IPS DF 6.9 (cell line): ENCODE measurements around the gene IKZF3.
"Not testable (repeated sequence)": the region's sequence is repeated elsewhere in the genome, so short reads cannot be mapped to it uniquely, and the experiment has no call there.

Experiments used
- DNase-seq: peaks from one replicate; pipeline ENCODE4 v3.0.0-alpha.2; 2013; ENCODE audit warnings: low read depth, low spot score
- H3K27ac ChIP-seq: one replicate; pipeline ENCODE4 v1.5.1; 2013; ENCODE audit warnings: low read length, control low read depth
- H3K27me3 ChIP-seq: 2 replicates; pipeline ENCODE4 v1.6.1; 2013; ENCODE audit warnings: mild to moderate bottlenecking, low read length; ENCODE audit not compliant: control insufficient read depth, insufficient read depth
- H3K36me3 ChIP-seq: 2 replicates; pipeline ENCODE4 v1.6.1; 2013; ENCODE audit warnings: low read length; ENCODE audit not compliant: control insufficient read depth, insufficient read depth
- H3K4me1 ChIP-seq: 2 replicates; pipeline ENCODE4 v1.6.1; 2013; ENCODE audit warnings: low read length; ENCODE audit not compliant: control insufficient read depth, insufficient read depth
- H3K4me3 ChIP-seq: 2 replicates; pipeline ENCODE4 v1.5.1; 2013; ENCODE audit warnings: mild to moderate bottlenecking, low read length
- H3K9me3 ChIP-seq: 2 replicates; pipeline ENCODE4 v1.6.1; 2013; ENCODE audit warnings: low read length, inconsistent platforms; ENCODE audit not compliant: control insufficient read depth, insufficient read depth
- WGBS: extraction: QIAGEN DNeasy Blood & Tissue Kit; methylation state at CpG from one replicate; pipeline ENCODE4 v1.1.7; 2013; ENCODE audit warnings: mixed read lengths, missing lambda C conversion rate; ENCODE audit not compliant: insufficient read length, insufficient coverage; 5-methylcytosine and 5-hydroxymethylcytosine counted together

The IKZF3 gene

DNA sequence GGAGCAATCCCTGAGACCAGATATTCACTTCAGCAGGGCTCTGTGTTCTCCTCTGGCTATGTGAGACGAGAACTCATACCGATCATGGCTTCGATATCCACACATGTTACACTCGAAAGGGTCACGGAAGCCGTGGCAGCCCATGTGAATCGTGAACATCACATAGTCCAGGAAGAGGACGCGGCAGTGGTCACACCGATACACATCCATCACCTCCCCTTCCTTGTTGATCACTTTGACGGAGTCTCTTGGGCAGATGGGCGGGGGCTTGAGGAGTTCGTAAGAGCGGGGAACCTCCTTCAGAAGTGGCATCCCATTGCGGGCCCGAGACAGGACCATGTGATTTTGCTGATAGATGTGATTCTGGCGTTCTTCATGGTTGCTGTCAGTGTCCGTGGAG lies 98.3 kb downstream of the IKZF3 start:
- no peak for DNase-seq
- Histone ChIP-seq H3K4me1 (no peaks in the 10 kb centered on the region), H3K27ac (no peak overlapping the region), H3K9me3 (no peaks in the 10 kb centered on the region), H3K36me3 (no peaks in the 10 kb centered on the region), H3K27me3 (no peaks in the 10 kb centered on the region), H3K4me3 (no peak overlapping the region)
- no CpG with 5 or more reads among the region's 18 CpGs for WGBS

DNA sequence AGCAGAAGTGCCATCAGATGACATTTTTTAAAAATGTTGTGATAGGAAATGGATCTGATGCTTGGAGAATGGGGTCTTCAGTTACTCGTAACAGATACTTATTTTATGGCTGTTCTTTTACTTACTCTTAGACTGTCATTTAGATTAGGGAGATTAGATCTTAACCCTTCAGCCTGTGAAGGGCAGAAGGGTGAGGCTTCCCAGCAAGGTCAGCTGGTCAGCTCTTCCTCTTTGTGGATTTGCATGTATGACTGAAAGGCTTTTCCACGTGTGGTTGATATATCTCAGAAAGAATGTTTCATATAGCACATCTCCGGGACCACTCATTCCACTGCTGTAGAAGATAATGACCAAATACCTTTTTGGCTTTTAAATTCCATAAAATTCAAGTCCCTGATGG lies 98.9 kb downstream of the IKZF3 start:
- no peak overlapping the region for H3K4me3 ChIP-seq
- no peaks in the 10 kb centered on the region for H3K4me1 ChIP-seq
- no peaks in the 10 kb centered on the region for H3K27me3 ChIP-seq
- no peaks in the 10 kb centered on the region for H3K9me3 ChIP-seq
- WGBS: no CpG with 5 or more reads among the region's 3 CpGs
- no peak overlapping the region for H3K27ac ChIP-seq
- no peaks in the 10 kb centered on the region for H3K36me3 ChIP-seq
- DNase-seq: no peak

GRCh38 chr17:39764171-39764570 lies 99.9 kb downstream of the IKZF3 start:
- H3K27me3 ChIP-seq, H3K27ac ChIP-seq, DNase-seq, H3K9me3 ChIP-seq, H3K4me3 ChIP-seq, H3K4me1 ChIP-seq, H3K36me3 ChIP-seq: not testable (repeated sequence)
- WGBS: no CpG with 5 or more reads among the region's 3 CpGs

DNA sequence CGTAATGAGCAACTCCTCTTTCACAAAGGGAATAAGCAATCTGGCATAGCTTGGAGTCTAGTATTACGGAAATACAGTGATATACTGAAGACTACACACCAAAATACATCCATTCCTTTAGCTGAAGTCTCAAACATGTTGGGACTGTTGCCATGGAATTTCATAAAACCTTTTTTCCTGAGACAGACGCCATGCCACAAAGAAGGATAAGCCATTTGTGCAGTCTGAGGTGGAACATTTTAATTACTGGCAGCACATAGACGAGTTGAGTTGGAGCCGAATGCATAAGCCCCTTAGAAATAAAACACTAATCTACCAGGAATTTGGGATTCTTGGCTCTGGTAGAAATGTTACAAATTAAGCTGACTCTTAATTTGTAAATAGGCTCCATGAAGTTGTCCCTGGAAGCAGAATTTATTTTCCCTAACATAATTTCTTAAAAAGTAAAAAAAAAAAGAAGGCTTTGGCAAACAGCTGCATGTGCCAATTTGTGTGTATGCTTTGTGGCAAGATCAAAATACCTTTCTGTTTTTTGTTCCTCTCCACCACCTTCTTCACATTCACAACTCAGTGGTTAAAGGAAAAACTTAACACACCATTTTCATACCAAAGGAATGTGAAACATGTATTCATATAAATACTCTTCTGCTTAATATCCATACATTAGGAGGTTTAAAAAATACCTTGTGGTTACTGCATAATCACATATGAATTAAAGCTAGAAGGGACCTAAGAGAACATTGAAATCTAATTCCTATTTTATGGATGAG lies 100.9 kb downstream of the IKZF3 start:
- no peaks in the 10 kb centered on the region for H3K36me3 ChIP-seq
- H3K27me3 ChIP-seq: no peaks in the 10 kb centered on the region
- no peak overlapping the region for H3K27ac ChIP-seq
- no peak overlapping the region for H3K4me3 ChIP-seq
- no peaks in the 10 kb centered on the region for H3K9me3 ChIP-seq
- no CpG with 5 or more reads among the region's 5 CpGs for WGBS
- no peak for DNase-seq
- H3K4me1 ChIP-seq: no peaks in the 10 kb centered on the region

DNA sequence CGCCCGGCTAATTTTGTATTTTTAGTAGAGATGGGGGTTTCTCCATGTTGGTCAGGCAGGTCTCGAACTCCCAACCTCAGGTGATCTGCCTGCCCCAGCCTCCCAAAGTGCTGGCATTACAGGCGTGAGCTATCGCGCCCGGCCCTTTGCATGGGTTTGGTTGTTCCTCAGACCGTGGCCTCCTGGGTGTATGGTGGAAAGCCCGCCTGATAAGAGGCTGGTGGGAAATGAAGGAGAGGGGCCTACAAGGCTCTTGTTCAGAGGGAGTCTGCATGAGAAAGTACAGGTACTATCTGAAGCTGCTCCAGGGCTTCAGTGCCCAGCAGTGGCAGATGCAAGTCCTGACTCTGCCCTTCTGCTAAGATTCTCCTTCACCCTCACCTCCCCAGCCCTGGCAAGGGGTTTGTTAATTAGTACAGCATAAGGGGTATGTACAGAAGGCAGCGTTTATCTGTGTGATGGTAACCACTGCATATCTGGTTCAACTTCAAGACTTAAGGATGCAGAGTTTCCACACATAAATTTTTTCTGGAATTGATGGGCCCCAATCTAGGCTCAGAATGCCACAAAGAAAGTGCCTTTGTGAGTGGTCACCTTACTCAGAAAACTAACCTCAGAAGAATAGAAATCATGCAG lies 102.1 kb downstream of the IKZF3 start:
- DNase-seq: no peak

GRCh38 chr17:39759204-39759603 lies 104.9 kb downstream of the IKZF3 start:
- Histone ChIP-seq H3K36me3 (no peaks in the 10 kb centered on the region), H3K27ac (no peak overlapping the region), H3K4me3 (no peak overlapping the region), H3K9me3 (no peaks in the 10 kb centered on the region), H3K27me3 (no peaks in the 10 kb centered on the region), H3K4me1 (peaks cover 6% of the 10 kb centered on the region)
- no peak for DNase-seq
- no CpG with 5 or more reads among the region's 5 CpGs for WGBS

More for the DNA sequence above, 102.1 kb downstream of the IKZF3 start:
- Histone ChIP-seq H3K9me3 (no peaks in the 10 kb centered on the region), H3K4me1 (no peaks in the 10 kb centered on the region), H3K27me3 (no peaks in the 10 kb centered on the region), H3K36me3 (no peaks in the 10 kb centered on the region), H3K27ac (no peak overlapping the region), H3K4me3 (no peak overlapping the region)
- WGBS: no CpG with 5 or more reads among the region's 10 CpGs

GRCh38 chr17:39757931-39758873 lies 105.9 kb downstream of the IKZF3 start:
- H3K4me3 ChIP-seq: no peak overlapping the region

DNA sequence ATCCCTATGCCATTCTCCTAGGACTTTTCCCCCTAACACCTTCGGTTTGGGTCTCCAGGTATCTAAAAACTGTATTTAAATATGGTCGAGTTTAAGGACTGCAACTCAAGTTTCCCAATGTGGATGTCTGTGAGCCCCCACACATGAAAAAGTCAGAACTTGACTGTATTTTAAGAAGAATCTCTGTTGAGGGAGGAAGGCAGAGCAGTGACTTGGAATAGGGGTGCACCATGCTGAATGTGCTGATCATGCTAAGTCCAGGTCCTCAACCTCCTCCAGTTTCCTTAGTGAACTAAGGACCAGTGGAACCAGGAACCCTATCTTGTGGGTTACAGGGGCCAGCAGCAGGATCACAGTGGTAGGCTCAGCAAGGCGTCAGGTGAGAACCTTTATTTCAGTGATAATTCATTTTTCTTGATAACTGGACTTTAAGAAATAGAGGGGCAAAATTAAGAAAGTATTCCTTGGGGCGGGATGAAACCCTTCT lies 106.9 kb downstream of the IKZF3 start:
- Histone ChIP-seq H3K27ac (no peak overlapping the region), H3K4me1 (peaks cover 8% of the 10 kb centered on the region), H3K27me3 (no peaks in the 10 kb centered on the region), H3K36me3 (no peaks in the 10 kb centered on the region), H3K4me3 (no peak overlapping the region), H3K9me3 (no peaks in the 10 kb centered on the region)
- DNase-seq: no peak
- no CpG with 5 or more reads among the region's 4 CpGs for WGBS

More at GRCh38 chr17:39757931-39758873, 105.9 kb downstream of the IKZF3 start:
- H3K27ac ChIP-seq: no peak overlapping the region
- no peaks in the 10 kb centered on the region for H3K36me3 ChIP-seq
- H3K9me3 ChIP-seq: no peaks in the 10 kb centered on the region
- H3K4me1 ChIP-seq: peaks cover 6% of the 10 kb centered on the region
- H3K27me3 ChIP-seq: no peaks in the 10 kb centered on the region
- no CpG with 5 or more reads among the region's 12 CpGs for WGBS
- DNase-seq: no peak

GRCh38 chr17:39756380-39757079 lies 107.6 kb downstream of the IKZF3 start:
- H3K27ac ChIP-seq: no peak overlapping the region
- no peak overlapping the region for H3K4me3 ChIP-seq
- no peaks in the 10 kb centered on the region for H3K9me3 ChIP-seq
- peaks cover 8% of the 10 kb centered on the region for H3K4me1 ChIP-seq
- DNase-seq: no peak
- H3K27me3 ChIP-seq: no peaks in the 10 kb centered on the region
- WGBS: no CpG with 5 or more reads among the region's 7 CpGs
- no peaks in the 10 kb centered on the region for H3K36me3 ChIP-seq
